Measurements from ENCODE around the gene SLC39A13. TPM values are rescaled to one million over a fixed set of nuclear protein-coding genes. Genes with fewer than 3 reads are reported as not detected.

Gene SLC39A13
- total RNA-seq, 1 experiment from 2014 or later = 29.2 TPM

GRCh38 chr11:47384498-47384897 is 23.9 kb upstream of the SLC39A13 start:
- Histone ChIP-seq H3K56ac (ENCODE audit: insufficient read length, low read depth, low read length) (no peak overlapping the region), H2AFZ (ENCODE audit: low read length) (no peak overlapping the region), H4K5ac (ENCODE audit: insufficient read length, low read depth, low read length) (no peak overlapping the region), H3K79me2 (ENCODE audit: insufficient read depth, low read length) (no peaks in the 10 kb centered on the region), H3K14ac (ENCODE audit: insufficient read depth, low read length) (no peak overlapping the region), H2BK5ac (ENCODE audit: insufficient read length, low read length) (no peak overlapping the region), H3K4ac (ENCODE audit: low read depth, low read length) (no peak overlapping the region), H3K9me3 (ENCODE audit: control insufficient read depth, low read depth, low read length) (no peaks in the 10 kb centered on the region), H4K20me1 (ENCODE audit: control insufficient read depth, insufficient read depth, insufficient read length) (no peaks in the 10 kb centered on the region), H2BK20ac (ENCODE audit: low read depth, low read length, poor library complexity, severe bottlenecking) (no peak overlapping the region), H4K8ac (replicated peaks; ENCODE audit: insufficient read length, low read depth, low read length) (no peak overlapping the region), H4K91ac (ENCODE audit: insufficient read length, low read depth, low read length) (no peak overlapping the region), H2BK12ac (ENCODE audit: insufficient read length, low read depth, low read length) (no peak overlapping the region), H3K9ac (ENCODE audit: extremely low read depth, insufficient read length, low read length) (no peak overlapping the region), H3T11ph (ENCODE audit: low read length) (no peak overlapping the region), H3K4me2 (ENCODE audit: insufficient read depth, insufficient read length, low read length) (no peak overlapping the region), H3K27me3 (ENCODE audit: insufficient read depth, low read length) (no peaks in the 10 kb centered on the region), H2BK120ac (ENCODE audit: low read depth, low read length, poor library complexity, severe bottlenecking) (no peak overlapping the region), H3K4me1 (ENCODE audit: insufficient read depth, low read length) (no peaks in the 10 kb centered on the region), H3K79me1 (ENCODE audit: insufficient read depth, low read depth, low read length, poor library complexity, severe bottlenecking) (no peaks in the 10 kb centered on the region), H3K18ac (ENCODE audit: insufficient read length, low read depth, low read length) (no peak overlapping the region), H2AK5ac (ENCODE audit: insufficient read length, low read length) (no peak overlapping the region), H3K23ac (ENCODE audit: insufficient read length, low read depth, low read length) (no peak overlapping the region), H2BK15ac (ENCODE audit: low read depth, low read length) (no peak overlapping the region), H3K23me2 (ENCODE audit: insufficient read length, low read depth, low read length, poor library complexity, severe bottlenecking) (no peaks in the 10 kb centered on the region), H3K27ac (ENCODE audit: insufficient read length, low read depth, low read length) (no peak overlapping the region)
- no peak overlapping the region for H3K4me3 Mint-ChIP-seq
- WGBS (ENCODE audit: extremely low coverage, insufficient read length, low lambda C conversion rate) = no CpG with 5 or more reads among the region's 4 CpGs
- H3K27me3 Mint-ChIP-seq (ENCODE audit: low read depth) = peaks cover 5% of the 10 kb centered on the region
- no peaks in the 10 kb centered on the region for H3K9me3 Mint-ChIP-seq
- no peaks in the 10 kb centered on the region for H3K36me3 Mint-ChIP-seq (ENCODE audit: insufficient read depth in 1 of 3, low read depth in 3 of 3)
- TF ChIP-seq CTCF (conservative IDR thresholded peaks at IDR 0.05) = no peak
- no peak for DNase-seq
- H3K27ac Mint-ChIP-seq = no peak overlapping the region
- H3K4me1 Mint-ChIP-seq = no peaks in the 10 kb centered on the region; a peak in 1 of 4 replicates
